Activated naive CD4-positive, alpha-beta T cell treated with anti-CD3 and anti-CD28 coated beads for 36 hours (primary cell): ENCODE results near the gene ZSCAN29. TPM values are rescaled to one million over a fixed set of nuclear protein-coding genes. Genes with fewer than 3 reads are reported as not detected.
A peak's percentile ranks its signal among the peaks of the same experiment; 100 is the strongest.

Experiments used
- CTCF ChIA-PET: fragments of 350-600 bp; sonication (Branson Sonifier 250); formaldehyde crosslinking; loops from one replicate; lab custom pipeline; 2021; ENCODE audit warnings: antibody characterized with exemption; lab: Charles Lee
- DNase-seq: peaks from one replicate; pipeline ENCODE4 v3.0.0-alpha.2; 2020
- H3K27ac Mint-ChIP-seq: one replicate; pipeline ENCODE4 v1.8.0; 2021; ENCODE audit warnings: mild to moderate bottlenecking, mixed read lengths
- H3K27me3 Mint-ChIP-seq: one replicate; pipeline ENCODE4 v1.8.0; 2021; ENCODE audit warnings: low read depth, mixed read lengths
- H3K36me3 Mint-ChIP-seq: one replicate; pipeline ENCODE4 v1.8.0; 2021; ENCODE audit warnings: low read depth, mixed read lengths
- H3K4me1 Mint-ChIP-seq: one replicate; pipeline ENCODE4 v1.8.0; 2021; ENCODE audit warnings: low read depth, mixed read lengths
- H3K4me3 Mint-ChIP-seq: one replicate; pipeline ENCODE4 v1.8.0; 2021; ENCODE audit warnings: mild to moderate bottlenecking, moderate library complexity, mixed read lengths
- H3K9me3 Mint-ChIP-seq: one replicate; pipeline ENCODE4 v1.8.0; 2021; ENCODE audit warnings: mixed read lengths
- intact Hi-C: fragments of 100-400 bp; cut with micrococcal nuclease; formaldehyde crosslinking; loops from one replicate; pipeline ENCODE4 v1.15.1; 2023
- total RNA-seq, 2 experiments: library from RNA; stranded (reverse); gene quantifications; one replicate each; pipeline ENCODE4 v1.2.3, GENCODE V29; 2021

Gene ZSCAN29
- total RNA-seq, 2 experiments from 2014 or later, result 13.6 to 13.9 TPM

GRCh38 chr15:43390723-43391122 lies 19.9 kb upstream of the ZSCAN29 start:
- H3K27me3 Mint-ChIP-seq, result no peaks in the 10 kb centered on the region
- intact Hi-C loops, result no loop called here
- H3K36me3 Mint-ChIP-seq, result peaks cover 37% of the 10 kb centered on the region
- H3K9me3 Mint-ChIP-seq, result no peaks in the 10 kb centered on the region
- H3K4me1 Mint-ChIP-seq, result peaks cover 2% of the 10 kb centered on the region
- no peak for DNase-seq
- CTCF ChIA-PET, result interaction anchor here (1.3 to 1.6 kb wide), 3 partner anchors 15 to 20 kb away, joined by 3 to 5 read pairs (median 4); partner anchors contain the start of genes TUBGCP4 and ZSCAN29
- no peak overlapping the region for H3K4me3 Mint-ChIP-seq
- no peak overlapping the region for H3K27ac Mint-ChIP-seq

- DNase-seq, result no peak
Observed at GRCh38 chr15:43383070-43383469, 12.2 kb upstream of the ZSCAN29 start.

DNA sequence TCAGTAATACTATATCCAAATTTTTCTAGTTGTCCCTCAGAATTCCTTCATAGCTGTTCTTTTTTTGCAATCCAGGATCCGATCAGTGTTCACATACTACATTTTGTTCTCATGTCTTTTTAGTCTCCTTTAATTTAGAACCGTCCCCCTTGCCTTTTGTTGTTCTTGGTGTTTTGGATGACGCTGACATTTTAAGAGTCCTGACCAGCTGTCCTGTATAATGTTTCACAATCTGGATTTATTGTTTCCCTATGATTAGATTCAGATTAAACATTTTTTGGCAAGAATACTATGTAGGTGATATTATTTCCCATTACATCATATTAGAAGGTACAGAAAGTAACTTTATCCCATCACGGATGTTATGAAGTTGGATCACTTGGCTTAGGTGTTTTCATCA lies 11.5 kb upstream of the ZSCAN29 start:
- H3K4me1 Mint-ChIP-seq, result no peaks in the 10 kb centered on the region
- H3K27me3 Mint-ChIP-seq, result no peaks in the 10 kb centered on the region
- CTCF ChIA-PET, result interaction anchor here (0.7 to 0.8 kb wide), 3 partner anchors 22 to 270 kb away, joined by 3 to 4 read pairs (median 3); no protein-coding TSS in a partner anchor
- no peak for DNase-seq
- H3K4me3 Mint-ChIP-seq, result no peak overlapping the region
- no peak overlapping the region for H3K27ac Mint-ChIP-seq
- H3K9me3 Mint-ChIP-seq, result no peaks in the 10 kb centered on the region
- intact Hi-C loops, result no loop called here
- H3K36me3 Mint-ChIP-seq, result peaks cover 45% of the 10 kb centered on the region

More at GRCh38 chr15:43383070-43383469, 12.2 kb upstream of the ZSCAN29 start:
- H3K27ac Mint-ChIP-seq, result no peak overlapping the region
- intact Hi-C loops, result no loop called here
- no peaks in the 10 kb centered on the region for H3K27me3 Mint-ChIP-seq
- no peaks in the 10 kb centered on the region for H3K9me3 Mint-ChIP-seq
- H3K4me1 Mint-ChIP-seq, result no peaks in the 10 kb centered on the region
- peaks cover 45% of the 10 kb centered on the region for H3K36me3 Mint-ChIP-seq
- CTCF ChIA-PET, result interaction anchor here (0.6 kb wide), 1 partner anchor 300 kb away, joined by 3 read pairs; no protein-coding TSS in a partner anchor
- H3K4me3 Mint-ChIP-seq, result no peak overlapping the region

DNA sequence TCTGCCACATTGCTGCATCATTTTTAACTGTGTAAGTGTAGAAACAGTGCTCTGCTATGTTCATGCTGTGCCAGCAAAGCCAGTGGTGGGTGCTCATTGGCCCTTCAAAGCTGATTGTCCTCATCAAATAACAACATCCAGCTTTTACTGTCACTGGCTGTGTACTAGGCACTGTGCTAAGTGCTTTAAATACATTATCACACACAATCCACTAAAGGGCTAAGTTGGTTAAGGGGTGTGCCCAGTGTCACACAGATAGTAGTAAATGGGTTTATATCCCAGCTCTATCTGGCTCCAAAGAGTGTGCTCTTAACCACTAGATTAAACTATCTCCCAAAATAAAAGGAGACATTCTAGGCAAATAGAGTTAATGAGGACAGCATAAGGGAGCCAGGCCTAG lies 7.8 kb upstream of the ZSCAN29 start:
- DNase-seq, result no peak
- H3K36me3 Mint-ChIP-seq, result peaks cover 37% of the 10 kb centered on the region
- no peaks in the 10 kb centered on the region for H3K9me3 Mint-ChIP-seq
- intact Hi-C loops, result no loop called here
- no peaks in the 10 kb centered on the region for H3K27me3 Mint-ChIP-seq
- H3K27ac Mint-ChIP-seq, result no peak overlapping the region
- CTCF ChIA-PET, result interaction anchor here (1.1 kb wide), 1 partner anchor 93 kb away, joined by 3 read pairs; no protein-coding TSS in a partner anchor
- H3K4me1 Mint-ChIP-seq, result peaks cover 5% of the 10 kb centered on the region
- no peak overlapping the region for H3K4me3 Mint-ChIP-seq

DNA sequence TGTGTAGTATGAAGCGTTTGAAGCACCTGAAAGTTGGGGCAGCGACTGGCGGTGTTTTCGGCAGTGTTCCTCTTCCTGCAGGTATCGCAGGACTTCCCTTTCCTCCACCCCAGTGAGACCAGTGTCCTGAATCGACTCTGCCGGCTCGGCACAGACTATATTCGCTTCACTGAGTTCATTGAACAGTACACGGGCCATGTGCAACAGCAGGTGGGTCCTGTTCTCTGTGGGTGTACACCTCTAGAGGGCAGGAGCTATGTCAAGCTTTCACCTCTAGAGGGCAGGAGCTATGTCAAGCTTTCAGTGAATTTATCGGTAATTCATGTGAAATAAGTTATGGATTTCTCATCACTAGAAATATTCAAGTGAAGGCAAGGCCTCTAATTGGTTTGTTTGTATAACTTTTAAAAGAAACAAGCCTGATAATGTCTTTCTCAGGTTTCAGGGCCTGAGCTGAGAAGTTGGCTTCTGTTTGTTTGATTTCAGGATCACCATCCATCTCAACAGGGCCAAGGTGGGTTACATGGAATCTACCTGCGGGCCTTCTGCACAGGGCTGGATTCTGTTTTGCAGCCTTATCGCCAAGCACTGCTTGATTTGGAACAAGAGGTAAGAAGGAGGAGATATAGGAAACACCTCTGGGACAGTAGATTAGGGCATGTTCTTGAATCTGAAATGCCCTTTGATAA lies 5.3 kb upstream of the ZSCAN29 start:
- CTCF ChIA-PET, result interaction anchor here (1.0 to 2.5 kb wide), 11 partner anchors 12 to 138 kb away, joined by 3 to 12 read pairs (median 5); no protein-coding TSS in a partner anchor
- Mint-ChIP-seq H3K27ac (no peak overlapping the region), H3K27me3 (no peaks in the 10 kb centered on the region), H3K4me3 (no peak overlapping the region), H3K9me3 (no peaks in the 10 kb centered on the region), H3K36me3 (peaks cover 36% of the 10 kb centered on the region), H3K4me1 (peaks cover 20% of the 10 kb centered on the region)
- DNase-seq, result peak; percentile 45
- intact Hi-C loops, result no loop called here

- Mint-ChIP-seq H3K36me3 (peaks cover 45% of the 10 kb centered on the region), H3K27me3 (no peaks in the 10 kb centered on the region), H3K4me1 (peaks cover 40% of the 10 kb centered on the region), H3K9me3 (peaks cover 24% of the 10 kb centered on the region), H3K4me3 (peak overlapping the region; percentile 87), H3K27ac (peak overlapping the region; percentile 57)
- CTCF ChIA-PET, result interaction anchor here (1.3 to 1.4 kb wide), 2 partner anchors 20 to 145 kb away, joined by 3 to 4 read pairs; no protein-coding TSS in a partner anchor
- peak; percentile 28 for DNase-seq
- intact Hi-C loops, result loop anchor here (5.0 kb wide), 1 partner anchor 142 kb away; no protein-coding TSS in a partner anchor
Observed at GRCh38 chr15:43370310-43370974, 401 bp downstream of the ZSCAN29 start.

- DNase-seq, result no peak
- intact Hi-C loops, result no loop called here
- CTCF ChIA-PET, result interaction anchor here (2.1 kb wide), 1 partner anchor 14 kb away, joined by 5 read pairs; no protein-coding TSS in a partner anchor
- Mint-ChIP-seq H3K9me3 (peaks cover 57% of the 10 kb centered on the region), H3K27ac (no peak overlapping the region), H3K27me3 (no peaks in the 10 kb centered on the region), H3K4me3 (no peak overlapping the region), H3K4me1 (no peaks in the 10 kb centered on the region), H3K36me3 (peaks cover 86% of the 10 kb centered on the region)
Observed at GRCh38 chr15:43361313-43361903, 9.4 kb downstream of the ZSCAN29 start.

DNA sequence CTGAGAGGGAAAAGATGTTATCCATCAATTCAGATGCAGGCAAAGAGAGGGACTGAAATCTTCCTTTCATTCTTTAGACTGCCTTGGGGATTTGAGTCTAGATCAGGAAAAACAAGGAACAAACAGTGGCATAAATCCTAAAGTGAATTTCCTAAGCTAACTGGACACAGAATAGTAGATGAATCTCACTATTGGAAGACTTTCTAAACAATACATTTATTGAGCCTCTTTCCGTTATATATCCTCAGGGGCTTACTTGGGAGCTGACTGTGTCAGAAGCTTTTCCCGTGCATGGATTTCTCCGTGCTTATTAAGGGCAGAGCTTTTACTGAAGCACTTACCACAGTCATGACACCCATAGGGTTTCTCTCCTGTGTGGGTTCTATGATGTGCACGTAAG lies 10.0 kb downstream of the ZSCAN29 start:
- intact Hi-C loops, result no loop called here
- H3K9me3 Mint-ChIP-seq, result peaks cover 54% of the 10 kb centered on the region
- no peak overlapping the region for H3K27ac Mint-ChIP-seq
- H3K4me3 Mint-ChIP-seq, result no peak overlapping the region
- no peaks in the 10 kb centered on the region for H3K4me1 Mint-ChIP-seq
- CTCF ChIA-PET, result interaction anchor here (2.1 kb wide), 1 partner anchor 15 kb away, joined by 5 read pairs; no protein-coding TSS in a partner anchor
- H3K27me3 Mint-ChIP-seq, result no peaks in the 10 kb centered on the region
- H3K36me3 Mint-ChIP-seq, result peaks cover 84% of the 10 kb centered on the region
- no peak for DNase-seq

- intact Hi-C loops, result no loop called here
- Mint-ChIP-seq H3K4me1 (peaks cover 6% of the 10 kb centered on the region), H3K36me3 (peaks cover 25% of the 10 kb centered on the region), H3K27me3 (no peaks in the 10 kb centered on the region), H3K4me3 (no peak overlapping the region), H3K27ac (no peak overlapping the region), H3K9me3 (peaks cover 2% of the 10 kb centered on the region)
- no peak for DNase-seq
- CTCF ChIA-PET, result interaction anchor here (1.1 to 2.4 kb wide), 3 partner anchors 9 to 23 kb away, joined by 3 to 6 read pairs (median 6); no protein-coding TSS in a partner anchor
Observed at GRCh38 chr15:43352693-43353382, 18.0 kb downstream of the ZSCAN29 start.

- no peaks in the 10 kb centered on the region for H3K27me3 Mint-ChIP-seq
- CTCF ChIA-PET, result interaction anchor here (0.6 to 1.3 kb wide), 2 partner anchors 62 to 66 kb away, joined by 3 read pairs; no protein-coding TSS in a partner anchor
- H3K36me3 Mint-ChIP-seq, result peaks cover 13% of the 10 kb centered on the region
- no peak overlapping the region for H3K27ac Mint-ChIP-seq
- no peaks in the 10 kb centered on the region for H3K4me1 Mint-ChIP-seq
- intact Hi-C loops, result no loop called here
- H3K9me3 Mint-ChIP-seq, result no peaks in the 10 kb centered on the region
- DNase-seq, result no peak
- H3K4me3 Mint-ChIP-seq, result no peak overlapping the region
Observed at GRCh38 chr15:43347114-43347513, 23.7 kb downstream of the ZSCAN29 start.

DNA sequence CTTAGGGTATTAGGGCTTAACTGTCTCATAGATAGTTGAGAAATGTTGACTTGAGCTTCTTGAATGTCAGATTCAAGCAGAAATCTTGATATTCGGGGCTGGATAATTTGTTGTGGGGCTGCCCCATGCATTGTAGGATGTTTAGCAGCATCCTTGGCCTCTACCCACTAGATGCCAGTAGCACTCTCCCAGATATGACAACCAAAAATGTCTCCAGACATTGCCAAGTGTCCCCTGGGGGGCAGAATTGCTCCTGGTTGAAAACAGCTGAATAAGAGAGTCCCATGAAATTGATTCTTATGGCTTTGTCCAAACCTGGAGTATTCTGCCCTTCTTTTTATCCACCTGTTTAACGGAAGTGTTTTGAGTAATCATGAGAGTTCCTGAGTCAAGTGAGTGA lies 24.5 kb downstream of the ZSCAN29 start:
- Mint-ChIP-seq H3K4me1 (no peaks in the 10 kb centered on the region), H3K27ac (no peak overlapping the region), H3K9me3 (no peaks in the 10 kb centered on the region), H3K27me3 (no peaks in the 10 kb centered on the region), H3K4me3 (no peak overlapping the region), H3K36me3 (peaks cover 13% of the 10 kb centered on the region)
- intact Hi-C loops, result no loop called here
- peak; percentile 44 for DNase-seq
- CTCF ChIA-PET, result interaction anchor here (1.3 kb wide), 1 partner anchor 61 kb away, joined by 3 read pairs; no protein-coding TSS in a partner anchor
